Activated T-helper 1 cell treated with anti-CD3 and anti-CD28 coated beads, Interleukin-12 subunit alpha, Interleukin-12 subunit beta, Interleukin-2, Interleukin-4 antibody, amounts not matched to agents 30 ng/mL and 10 ng/mL and 1 ng/mL, durations not matched to agents 14 hours and 24 hours and 36 hours (primary cell): ENCODE results near the gene SERHL2. TPM values are rescaled to one million over a fixed set of nuclear protein-coding genes. Genes with fewer than 3 reads are reported as not detected.

Source experiments
- DNase-seq: peaks from one replicate; pipeline ENCODE4 v3.0.0; 2021; ENCODE audit warnings: low spot score
- H3K27ac Mint-ChIP-seq: one replicate; pipeline ENCODE4 v1.8.0; 2021; ENCODE audit warnings: mild to moderate bottlenecking, mixed read lengths
- H3K27me3 Mint-ChIP-seq: one replicate; pipeline ENCODE4 v1.8.0; 2022; ENCODE audit warnings: mild to moderate bottlenecking, moderate library complexity, mixed read lengths; ENCODE audit not compliant: insufficient read depth
- H3K36me3 Mint-ChIP-seq: one replicate; pipeline ENCODE4 v1.8.0; 2021; ENCODE audit warnings: low read depth, mixed read lengths
- H3K4me1 Mint-ChIP-seq: one replicate; pipeline ENCODE4 v1.8.0; 2021; ENCODE audit warnings: low read depth, mixed read lengths
- H3K4me3 Mint-ChIP-seq: one replicate; pipeline ENCODE4 v1.8.0; 2021; ENCODE audit warnings: mild to moderate bottlenecking, moderate library complexity, mixed read lengths
- H3K9me3 Mint-ChIP-seq: one replicate; pipeline ENCODE4 v1.8.0; 2021; ENCODE audit warnings: mixed read lengths
- intact Hi-C: fragments of 100-400 bp; cut with micrococcal nuclease; formaldehyde crosslinking; loops from one replicate; pipeline ENCODE4 v1.15.1; 2024
- total RNA-seq: library from RNA; stranded (reverse); gene quantifications from 2 replicates; pipeline ENCODE4 v1.2.3, GENCODE V29; 2022

SERHL2 gene
- total RNA-seq, 1 donor from 2014 or later: 2.1 TPM

DNA sequence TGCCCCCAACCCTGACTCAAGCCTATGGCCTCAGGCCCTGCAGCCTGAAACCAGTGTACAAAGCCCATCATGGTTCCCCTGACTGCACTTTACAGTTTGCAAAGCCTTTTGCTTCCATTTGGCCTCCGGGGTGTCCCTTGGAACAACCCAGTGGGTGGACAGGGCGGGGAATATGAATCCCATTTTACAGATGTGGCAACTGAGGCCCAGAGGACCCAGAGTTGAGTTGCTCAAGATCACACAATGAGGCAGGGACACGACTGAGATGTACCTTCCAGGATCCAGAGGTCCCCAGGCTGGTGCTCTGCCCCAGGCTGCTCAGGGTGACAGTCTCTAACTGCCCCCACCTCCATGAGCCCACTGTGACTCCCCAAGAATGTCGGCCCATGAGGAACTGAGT lies 66.3 kb downstream of the SERHL2 start:
- peaks cover 4% of the 10 kb centered on the region for H3K36me3 Mint-ChIP-seq
- no peak overlapping the region for H3K4me3 Mint-ChIP-seq
- no peak for DNase-seq
- no peaks in the 10 kb centered on the region for H3K27me3 Mint-ChIP-seq
- no peaks in the 10 kb centered on the region for H3K9me3 Mint-ChIP-seq
- intact Hi-C loops: loop anchor here (5.0 kb wide), 1 partner anchor 42 kb away; no protein-coding TSS in a partner anchor
- H3K4me1 Mint-ChIP-seq: peaks cover 15% of the 10 kb centered on the region
- no peak overlapping the region for H3K27ac Mint-ChIP-seq

DNA sequence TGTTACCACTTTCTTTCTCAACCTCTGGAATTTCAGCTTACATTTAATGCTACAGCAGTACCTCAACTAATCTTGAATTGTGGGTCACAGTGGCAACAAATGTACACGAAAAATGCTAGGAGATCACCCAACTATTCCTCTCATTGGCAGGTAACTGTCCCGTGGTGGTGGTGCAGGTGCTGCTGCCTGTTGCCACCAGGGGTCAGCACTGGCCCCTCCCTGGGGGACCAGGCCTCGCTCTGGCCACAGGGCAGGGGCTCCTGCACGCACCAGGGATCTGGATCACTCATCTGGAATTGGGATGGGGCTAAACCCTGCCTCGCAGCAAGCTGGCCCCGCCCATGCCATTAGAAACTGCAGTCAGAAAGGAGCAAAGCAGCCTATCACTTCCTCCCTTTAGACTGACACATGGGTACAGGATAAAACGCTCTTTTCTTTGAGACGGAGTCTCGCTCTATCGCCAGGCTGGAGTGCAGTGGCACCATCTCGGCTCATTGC lies 67.8 kb downstream of the SERHL2 start:
- Mint-ChIP-seq H3K27me3 (no peaks in the 10 kb centered on the region), H3K36me3 (peaks cover 8% of the 10 kb centered on the region), H3K4me3 (no peak overlapping the region), H3K27ac (peak overlapping the region; percentile 26), H3K9me3 (no peaks in the 10 kb centered on the region), H3K4me1 (peaks cover 6% of the 10 kb centered on the region)
- intact Hi-C loops: loop anchor here (5.0 kb wide), 1 partner anchor 41 kb away; no protein-coding TSS in a partner anchor
- peak; percentile 32 for DNase-seq

DNA sequence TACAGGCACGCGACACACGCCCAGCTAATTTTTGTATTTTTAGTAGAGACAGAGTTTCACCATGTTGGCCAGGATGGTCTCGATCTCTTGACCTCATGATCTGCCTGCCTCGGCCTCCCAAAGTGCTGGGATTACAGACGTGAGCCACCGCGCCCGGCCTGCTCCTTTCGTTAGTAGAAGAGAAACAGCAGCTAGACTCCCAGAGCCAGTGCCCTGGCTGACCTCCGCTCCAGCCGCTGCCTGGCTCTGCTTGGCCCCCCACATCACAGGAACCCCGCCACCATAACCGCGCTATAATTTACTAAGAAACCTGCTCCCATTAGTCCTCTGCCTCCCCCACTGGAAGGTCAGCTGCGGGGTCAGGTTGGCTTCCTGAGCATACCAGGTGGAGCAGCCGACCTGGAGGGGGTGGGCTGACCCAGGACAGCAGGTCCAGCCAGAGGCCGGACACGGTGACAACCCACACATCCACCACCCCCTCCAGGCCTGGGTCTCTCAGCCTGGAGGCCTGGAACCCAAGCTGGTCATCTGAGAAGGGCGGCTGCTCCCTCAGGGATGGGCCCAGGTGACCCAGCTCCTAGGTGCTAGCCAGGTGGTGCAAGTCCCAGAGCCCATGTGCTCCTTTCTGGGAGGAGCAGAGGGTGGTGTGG lies 68.4 kb downstream of the SERHL2 start:
- peaks cover 8% of the 10 kb centered on the region for H3K36me3 Mint-ChIP-seq

GRCh38 chr22:42623301-42623751 lies 69.6 kb downstream of the SERHL2 start:
- H3K4me1 Mint-ChIP-seq: peaks cover 6% of the 10 kb centered on the region
- intact Hi-C loops: loop anchor here (5.0 kb wide), 1 partner anchor 39 kb away; no protein-coding TSS in a partner anchor
- DNase-seq: no peak
- no peaks in the 10 kb centered on the region for H3K27me3 Mint-ChIP-seq
- H3K4me3 Mint-ChIP-seq: no peak overlapping the region
- peaks cover 8% of the 10 kb centered on the region for H3K36me3 Mint-ChIP-seq
- H3K9me3 Mint-ChIP-seq: no peaks in the 10 kb centered on the region
- no peak overlapping the region for H3K27ac Mint-ChIP-seq

More for the DNA sequence above, 68.4 kb downstream of the SERHL2 start:
- H3K4me3 Mint-ChIP-seq: no peak overlapping the region
- no peaks in the 10 kb centered on the region for H3K9me3 Mint-ChIP-seq
- H3K27me3 Mint-ChIP-seq: no peaks in the 10 kb centered on the region
- H3K27ac Mint-ChIP-seq: no peak overlapping the region
- H3K4me1 Mint-ChIP-seq: peaks cover 6% of the 10 kb centered on the region
- intact Hi-C loops: loop anchor here (5.0 kb wide), 1 partner anchor 40 kb away; no protein-coding TSS in a partner anchor
- DNase-seq: no peak

Other genes starting within 250 kb of the SERHL2 start
- 0.12 and 0.88 TPM in 2 replicates for gene NFAM1, start 121.6 kb upstream of the SERHL2 start, total RNA-seq
- gene RRP7A, start 34.2 kb upstream of the SERHL2 start, total RNA-seq: 131 and 144 TPM in 2 replicates
- gene POLDIP3, start 60.9 kb downstream of the SERHL2 start, total RNA-seq: 77.9 and 87.2 TPM in 2 replicates
- gene ATP5MGL, start 86.6 kb downstream of the SERHL2 start, total RNA-seq: 0.49 TPM in 1 of 2 replicates, not detected in the other
- gene CYB5R3, start 95.4 kb downstream of the SERHL2 start, total RNA-seq: 69.8 and 75.1 TPM in 2 replicates
- not detected in 2 replicates for gene A4GALT, start 166.9 kb downstream of the SERHL2 start, total RNA-seq